Suprapubic skin (tissue), 4 donors: Measurements from ENCODE around the gene IFT74.

Experiments
- POLR2A ChIP-seq, 2 donors: fragments of 450-650 bp; IDR thresholded peaks; one replicate each; pipeline ENCODE4 v1.6.1; 2017; ENCODE audit warnings: antibody characterized with exemption in 2 of 2, mild to moderate bottlenecking in 2 of 2, moderate library complexity in 2 of 2
- POLR2AphosphoS5 ChIP-seq, 3 donors: sonication (generic); formaldehyde crosslinking; IDR thresholded peaks; one replicate each; pipeline ENCODE4 v1.6.1; 2017; ENCODE audit warnings: antibody characterized with exemption in 3 of 3
- TF ChIP-seq, protein P1 (sequence below), 2 donors: fragments of 200-600 bp in 1 of 2; fragments of 450-650 bp in 1 of 2; sonication (generic) in 1 of 2; IDR thresholded peaks; one replicate each; pipeline ENCODE4 v1.5.1; 2016 to 2019; ENCODE audit warnings: antibody characterized with exemption in 2 of 2, mild to moderate bottlenecking in 1 of 2, moderate library complexity in 1 of 2

DNA sequence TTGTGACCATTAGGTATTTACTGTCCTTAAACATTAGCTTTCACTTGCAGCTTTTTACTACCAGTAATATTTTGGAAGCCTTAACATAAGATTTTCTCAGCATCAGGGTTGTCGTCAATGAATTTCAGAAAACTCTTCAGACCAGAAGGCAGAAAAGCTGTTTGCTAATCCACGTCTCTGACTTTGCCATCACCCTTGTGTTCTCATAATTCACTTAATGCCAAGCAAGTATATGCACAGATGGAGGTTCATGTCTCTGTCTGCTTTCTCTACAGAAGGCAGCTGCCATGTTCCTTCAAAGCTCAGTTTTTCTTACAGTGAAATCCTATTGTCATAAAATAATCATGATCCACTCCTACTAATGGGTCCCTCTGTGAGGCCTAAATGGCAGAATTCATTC lies 87.0 kb downstream of the IFT74 start:
- TF ChIP-seq POLR2AphosphoS5 (IDR thresholded peaks at IDR 0.05) (no peak), POLR2A (IDR thresholded peaks at IDR 0.05) (no peak)
- TF ChIP-seq, protein P1, sequence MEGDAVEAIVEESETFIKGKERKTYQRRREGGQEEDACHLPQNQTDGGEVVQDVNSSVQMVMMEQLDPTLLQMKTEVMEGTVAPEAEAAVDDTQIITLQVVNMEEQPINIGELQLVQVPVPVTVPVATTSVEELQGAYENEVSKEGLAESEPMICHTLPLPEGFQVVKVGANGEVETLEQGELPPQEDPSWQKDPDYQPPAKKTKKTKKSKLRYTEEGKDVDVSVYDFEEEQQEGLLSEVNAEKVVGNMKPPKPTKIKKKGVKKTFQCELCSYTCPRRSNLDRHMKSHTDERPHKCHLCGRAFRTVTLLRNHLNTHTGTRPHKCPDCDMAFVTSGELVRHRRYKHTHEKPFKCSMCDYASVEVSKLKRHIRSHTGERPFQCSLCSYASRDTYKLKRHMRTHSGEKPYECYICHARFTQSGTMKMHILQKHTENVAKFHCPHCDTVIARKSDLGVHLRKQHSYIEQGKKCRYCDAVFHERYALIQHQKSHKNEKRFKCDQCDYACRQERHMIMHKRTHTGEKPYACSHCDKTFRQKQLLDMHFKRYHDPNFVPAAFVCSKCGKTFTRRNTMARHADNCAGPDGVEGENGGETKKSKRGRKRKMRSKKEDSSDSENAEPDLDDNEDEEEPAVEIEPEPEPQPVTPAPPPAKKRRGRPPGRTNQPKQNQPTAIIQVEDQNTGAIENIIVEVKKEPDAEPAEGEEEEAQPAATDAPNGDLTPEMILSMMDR (IDR thresholded peaks at IDR 0.05) = no peak
